Stimulated activated CD8-positive, alpha-beta memory T cell treated with anti-CD3 and anti-CD28 coated beads, Interleukin-12 subunit alpha, Interleukin-12 subunit beta, amount 100 ng/mL, for 24 hours (primary cell): Measurements from ENCODE around the gene C1S.
"Not testable (repeated sequence)": the region's sequence is repeated elsewhere in the genome, so short reads cannot be mapped to it uniquely, and the experiment has no call there.

Experiments
- DNase-seq: peaks from one replicate; pipeline ENCODE4 v3.0.0-alpha.2; 2020; ENCODE audit errors: extremely low read depth

The C1S gene

GRCh38 chr12:7046383-7047105 lies 14.0 kb upstream of the C1S start:
- DNase-seq = no peak

GRCh38 chr12:7047306-7047705 lies 13.2 kb upstream of the C1S start:
- no peak for DNase-seq

GRCh38 chr12:7049445-7049951 lies 11.0 kb upstream of the C1S start:
- DNase-seq = not testable (repeated sequence)

GRCh38 chr12:7049973-7050372 lies 10.5 kb upstream of the C1S start:
- DNase-seq = not testable (repeated sequence)

- DNase-seq = no peak
These were observed 5.6 kb upstream of the C1S start for GRCh38 chr12:7054925-7055324.

- DNase-seq = not testable (repeated sequence)
These were observed 4.8 kb upstream of the C1S start for GRCh38 chr12:7055736-7056135.

GRCh38 chr12:7058163-7058845 lies 2.2 kb upstream of the C1S start:
- DNase-seq = no peak

- no peak for DNase-seq
These were observed 1.6 kb upstream of the C1S start for GRCh38 chr12:7058850-7059395.

- DNase-seq = no peak
These were observed 738 bp upstream of the C1S start for GRCh38 chr12:7059780-7060179.

- DNase-seq = no peak
These were observed 620 bp downstream of the C1S start for GRCh38 chr12:7061138-7061537.

GRCh38 chr12:7061596-7061995 lies 1.1 kb downstream of the C1S start:
- DNase-seq = no peak

- no peak for DNase-seq
These were observed 4.0 kb downstream of the C1S start for GRCh38 chr12:7064516-7064915.

- no peak for DNase-seq
These were observed 4.6 kb downstream of the C1S start for GRCh38 chr12:7065073-7065623.

- DNase-seq = no peak
These were observed 6.1 kb downstream of the C1S start for GRCh38 chr12:7066596-7066995.

GRCh38 chr12:7067096-7067495 lies 6.6 kb downstream of the C1S start:
- DNase-seq = no peak

- DNase-seq = no peak
These were observed 7.9 kb downstream of the C1S start for GRCh38 chr12:7068240-7068993.

GRCh38 chr12:7068994-7069346 lies 8.5 kb downstream of the C1S start:
- no peak for DNase-seq

- no peak for DNase-seq
These were observed 8.9 kb downstream of the C1S start for GRCh38 chr12:7069386-7069785.

- no peak for DNase-seq
These were observed 11.5 kb downstream of the C1S start for GRCh38 chr12:7072035-7072434.

GRCh38 chr12:7072554-7072953 lies 12.0 kb downstream of the C1S start:
- no peak for DNase-seq

GRCh38 chr12:7073946-7074345 lies 13.4 kb downstream of the C1S start:
- DNase-seq = no peak

GRCh38 chr12:7075518-7075917 lies 15.0 kb downstream of the C1S start:
- DNase-seq = no peak
